GM18498 (cell line): ENCODE measurements around the gene MB21D2.

Source experiments
- ATAC-seq: cut with Tn5 transposase; IDR thresholded peaks from one replicate; pipeline ENCODE4 v1.9.1; 2021; ENCODE audit warnings: mild to moderate bottlenecking, moderate library complexity; ENCODE audit not compliant: unreplicated experiment

The MB21D2 gene

DNA sequence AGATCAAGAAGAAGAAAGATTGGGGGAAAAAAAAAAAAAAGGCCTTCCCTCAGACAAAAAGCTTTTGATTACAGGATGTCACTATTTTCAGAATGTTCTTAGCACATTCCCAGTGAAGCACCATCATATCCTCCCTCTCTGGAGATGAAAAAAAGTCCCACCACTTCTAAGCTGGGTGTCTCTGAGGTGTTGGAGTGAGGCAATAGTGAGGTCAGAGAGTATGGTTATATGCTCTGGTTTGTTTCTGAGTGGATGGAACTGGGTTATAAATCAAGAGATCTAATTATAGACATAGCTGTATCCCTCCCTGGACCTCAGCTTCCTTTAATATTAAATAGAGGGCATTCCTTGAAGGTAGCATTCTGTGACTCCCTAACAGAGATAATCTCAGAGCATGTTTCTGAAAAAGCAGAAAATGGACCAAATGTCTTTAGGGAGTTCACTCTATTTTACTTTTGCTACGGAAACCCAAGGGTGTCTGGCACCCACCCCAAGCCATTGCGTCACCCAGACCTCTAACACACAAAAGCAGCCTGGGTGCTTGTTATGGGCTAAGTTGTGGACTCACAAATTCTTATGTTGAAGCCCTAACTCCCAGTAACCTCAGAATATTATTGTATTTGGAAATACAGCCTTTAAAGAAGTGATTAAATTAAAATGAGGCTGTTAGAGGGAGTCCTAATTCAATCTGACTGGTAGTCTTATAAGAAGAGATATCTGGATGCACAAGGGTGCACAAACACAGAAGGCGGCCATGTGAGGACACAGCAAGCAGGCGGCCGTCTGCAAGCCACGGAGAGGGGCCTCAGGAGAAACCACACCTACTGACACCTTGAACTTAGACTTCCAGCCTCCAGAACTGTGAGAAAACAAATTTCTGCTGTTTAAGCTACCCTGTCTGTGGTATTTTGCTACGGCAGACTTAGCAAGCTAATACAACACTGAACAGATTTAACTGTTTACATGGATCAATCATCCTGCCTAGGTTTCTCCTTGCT is 81.5 kb downstream of the MB21D2 start:
- no peak for ATAC-seq

DNA sequence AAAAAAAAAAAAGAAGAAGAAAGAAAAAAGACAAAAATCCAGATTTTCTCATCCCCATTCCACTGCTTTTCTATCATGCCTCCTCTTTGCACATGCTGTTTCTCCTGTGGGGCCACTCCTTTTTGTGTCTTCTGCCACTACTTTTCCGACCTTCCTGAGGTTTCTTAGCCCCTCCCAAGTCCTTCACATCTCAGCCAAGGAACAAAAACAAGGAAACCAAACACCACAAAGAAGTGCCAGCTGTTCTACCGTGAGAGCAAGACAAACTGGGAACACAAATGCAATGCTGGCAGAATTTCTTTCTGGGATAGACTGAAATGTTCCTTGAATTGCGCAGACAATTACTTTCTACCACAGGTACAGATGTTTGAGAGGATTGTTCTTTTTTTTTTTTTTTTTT is 83.2 kb downstream of the MB21D2 start:
- no peak for ATAC-seq

DNA sequence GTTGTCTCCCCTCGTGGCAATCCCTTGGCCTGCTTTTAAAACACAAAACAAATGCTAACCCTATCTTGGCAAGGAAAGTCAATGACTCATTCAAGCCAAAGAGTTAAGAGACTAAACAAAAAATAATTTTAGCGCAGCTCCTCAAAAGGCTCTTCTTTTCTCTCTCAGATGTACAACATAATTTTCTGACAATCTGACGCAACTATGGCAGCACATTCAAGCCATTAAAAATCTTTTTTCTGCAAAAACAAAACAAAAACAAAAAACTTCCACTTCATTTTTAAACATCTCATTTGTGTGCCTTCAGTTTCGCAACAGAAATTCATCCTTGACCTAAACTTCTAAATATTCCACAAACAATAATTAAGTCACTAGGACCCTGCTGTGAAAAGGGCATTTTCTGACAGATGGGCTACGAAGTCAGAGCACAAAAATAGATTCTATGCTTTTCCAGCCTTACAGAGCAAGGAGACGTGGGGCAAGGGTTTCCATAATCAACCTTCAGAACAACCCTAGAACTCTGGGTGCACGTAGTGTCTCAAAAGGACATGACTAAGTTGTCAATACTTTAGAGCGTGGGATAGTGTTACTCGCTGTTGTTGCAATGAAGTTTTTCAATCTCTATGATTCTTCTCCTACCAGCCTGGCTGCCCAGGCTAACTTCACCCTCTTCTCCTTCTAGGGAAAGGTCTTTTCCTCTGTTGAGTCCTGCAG is 84.3 kb downstream of the MB21D2 start:
- no peak for ATAC-seq

DNA sequence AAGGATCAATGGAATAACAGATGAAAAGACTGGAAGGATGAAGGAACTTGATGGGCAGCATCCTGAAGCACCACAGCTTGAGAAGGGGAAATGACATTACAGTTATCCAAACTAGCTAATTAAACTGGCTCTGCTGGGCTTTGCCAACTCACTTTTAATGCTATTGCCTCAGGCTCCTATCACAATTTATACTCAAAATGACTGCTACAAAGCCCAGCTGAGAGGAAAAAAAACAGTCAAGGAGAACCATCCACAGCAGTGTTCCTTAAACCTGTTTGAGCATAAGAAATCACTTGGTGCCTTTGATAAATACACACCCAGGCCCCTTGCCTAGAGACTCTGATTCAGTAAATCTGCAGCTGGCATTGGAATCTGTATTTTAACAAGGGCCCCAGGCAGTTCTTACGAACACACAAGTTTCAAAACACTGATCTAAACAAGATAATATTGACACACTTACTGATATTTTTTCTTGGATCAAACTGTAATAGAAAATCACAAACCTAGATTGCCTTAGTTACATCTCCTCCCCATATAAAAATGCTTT is 85.8 kb downstream of the MB21D2 start:
- no peak for ATAC-seq

DNA sequence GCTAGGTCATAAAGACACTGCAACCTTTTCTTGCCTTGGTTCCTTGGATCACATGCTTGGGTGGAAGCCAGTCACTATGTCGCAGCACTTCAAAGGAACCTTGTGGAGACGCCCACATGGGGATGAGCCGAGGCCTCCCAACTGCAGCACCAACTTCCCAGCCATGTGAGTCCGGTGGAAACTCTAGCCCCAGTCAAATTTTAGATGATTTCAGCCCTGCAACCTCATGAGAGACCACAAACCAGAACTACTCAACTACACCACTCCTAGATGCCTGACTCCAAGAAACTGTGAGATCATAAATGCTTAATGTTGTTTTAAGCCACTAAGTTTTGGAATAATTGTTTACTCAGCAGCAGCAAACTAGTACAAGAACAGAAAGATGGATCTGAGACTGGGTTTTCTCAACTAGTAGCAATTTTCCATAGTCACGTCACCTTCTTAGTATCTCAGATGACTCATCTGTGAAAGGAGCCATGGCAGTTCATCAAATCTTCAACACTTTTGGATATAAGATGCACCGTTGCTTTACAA is 86.5 kb downstream of the MB21D2 start:
- peak; percentile 50 for ATAC-seq

DNA sequence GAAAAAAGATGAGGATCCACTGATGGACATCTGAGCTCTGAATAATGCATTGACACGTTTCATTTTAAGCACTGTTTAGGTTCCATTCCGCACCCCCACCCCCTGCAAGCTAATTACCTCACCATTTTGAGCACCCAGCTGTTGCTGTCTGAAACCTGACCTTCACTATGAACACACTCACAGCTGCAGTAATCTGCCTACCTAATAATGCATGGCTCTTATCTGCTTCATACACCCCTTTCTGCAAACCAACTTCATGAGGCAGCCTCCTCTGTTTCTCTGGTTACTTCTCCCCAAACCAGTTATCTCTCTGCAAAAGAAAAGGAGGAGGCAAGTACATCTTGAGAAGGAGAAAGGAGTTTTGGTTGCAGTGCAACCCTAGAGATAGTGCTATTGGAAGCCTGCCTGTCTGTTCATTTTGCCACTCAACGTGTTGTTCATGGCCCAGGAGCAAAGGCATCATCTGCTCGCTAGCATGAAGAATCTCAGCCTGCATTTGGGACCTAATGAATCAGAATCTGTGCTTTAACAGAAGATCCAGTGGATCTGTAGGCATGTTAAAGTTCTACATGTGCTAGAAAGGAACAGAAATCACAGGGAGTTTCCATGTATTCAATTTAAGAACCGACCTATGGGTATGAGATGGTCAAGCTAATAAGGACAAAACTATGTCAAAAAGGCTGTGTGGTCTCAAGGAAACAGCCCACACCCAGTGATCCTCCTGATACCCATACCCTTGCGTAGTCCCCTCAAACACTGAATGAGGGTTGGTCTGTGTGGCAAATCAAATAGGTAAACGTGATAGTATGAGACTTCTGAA is 87.2 kb downstream of the MB21D2 start:
- peak; percentile 60 for ATAC-seq

DNA sequence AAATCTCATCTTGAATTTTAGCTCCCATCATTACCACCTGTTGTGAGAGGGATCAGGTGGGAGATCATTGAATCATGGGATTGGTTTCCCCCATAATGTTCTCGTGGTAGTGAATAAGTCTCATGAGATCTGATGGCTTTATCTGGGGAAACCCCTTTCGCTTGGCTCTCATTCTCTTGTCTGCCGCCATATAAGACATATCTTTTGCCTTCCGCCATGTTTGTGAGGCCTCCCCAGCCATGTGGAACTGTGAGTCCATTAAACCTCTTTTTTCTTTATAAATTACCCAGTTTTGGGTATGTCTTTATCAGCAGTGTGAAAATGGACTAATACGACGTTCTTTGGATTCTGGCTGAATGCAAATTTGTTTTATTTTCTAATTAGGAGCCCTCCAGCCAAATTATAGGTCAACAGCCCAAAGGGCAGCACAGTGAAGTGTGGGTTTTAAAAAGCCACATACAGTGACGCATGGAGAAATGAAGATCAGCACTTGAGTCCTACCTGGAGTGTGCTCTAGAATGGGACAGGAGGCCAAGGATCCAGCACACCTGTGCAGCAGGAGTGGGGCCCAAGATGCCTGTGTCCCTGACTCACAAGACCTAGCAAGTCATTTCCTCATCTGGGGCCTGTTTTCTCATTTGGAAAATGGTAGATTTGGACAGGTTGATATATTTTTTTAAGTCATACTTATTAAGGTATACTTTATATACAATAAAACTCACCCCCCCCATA is 89.6 kb downstream of the MB21D2 start:
- ATAC-seq, result no peak

DNA sequence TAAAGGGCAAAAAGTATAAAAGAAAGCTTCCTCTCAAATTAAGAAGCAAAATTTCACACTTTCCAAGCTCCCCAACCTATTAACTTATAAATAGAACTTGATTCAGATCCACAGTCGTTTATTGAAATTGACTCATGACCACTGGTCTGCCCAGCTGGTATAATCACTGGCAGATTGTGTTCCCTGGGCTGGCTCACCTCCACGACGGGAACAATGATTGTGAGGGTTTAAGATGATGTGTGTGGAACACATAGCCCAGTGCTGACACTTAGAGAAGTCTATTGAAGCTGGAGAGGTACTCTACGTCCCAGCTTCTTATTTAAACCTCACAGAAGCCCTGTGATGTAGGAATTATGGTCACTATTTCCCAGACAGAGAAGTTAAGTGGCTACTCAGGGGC is 90.4 kb downstream of the MB21D2 start:
- no peak for ATAC-seq

DNA sequence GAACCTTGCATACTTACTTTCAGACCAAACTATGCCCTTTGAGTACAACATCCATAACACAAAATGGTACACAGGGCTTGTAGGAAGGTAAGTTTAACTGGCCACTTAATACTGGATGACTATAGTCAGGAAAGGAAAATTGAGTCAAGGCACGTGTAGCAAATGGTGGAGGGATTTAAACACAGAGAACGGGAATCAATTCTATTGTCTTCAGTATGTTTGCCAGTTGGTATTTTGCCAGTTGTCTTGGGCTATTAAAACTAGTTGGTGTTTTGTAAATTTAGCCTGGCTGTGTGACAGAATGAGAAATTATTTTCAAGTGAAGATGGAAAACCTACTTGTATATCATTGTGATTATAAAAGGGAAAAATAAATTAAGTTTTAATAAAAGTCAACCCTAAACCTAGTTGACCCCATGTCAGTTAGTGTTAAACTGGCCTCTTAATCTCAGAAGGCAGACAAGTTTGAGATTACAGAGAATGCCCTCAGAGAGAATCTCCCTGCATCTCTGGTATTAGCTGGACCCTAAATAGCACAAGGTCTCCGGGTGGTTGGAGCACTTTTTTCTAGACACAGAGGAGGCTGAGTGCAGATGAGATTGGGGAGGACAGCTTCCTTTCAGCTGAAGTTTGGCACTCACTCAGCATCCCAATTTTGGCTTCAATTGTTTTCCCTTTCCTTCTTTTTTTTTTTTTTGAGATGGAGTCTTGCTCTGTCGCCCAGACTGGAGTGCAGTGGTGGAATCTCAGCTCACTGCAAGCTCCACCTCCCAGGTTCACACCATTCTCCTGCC is 91.2 kb downstream of the MB21D2 start:
- ATAC-seq, result no peak

DNA sequence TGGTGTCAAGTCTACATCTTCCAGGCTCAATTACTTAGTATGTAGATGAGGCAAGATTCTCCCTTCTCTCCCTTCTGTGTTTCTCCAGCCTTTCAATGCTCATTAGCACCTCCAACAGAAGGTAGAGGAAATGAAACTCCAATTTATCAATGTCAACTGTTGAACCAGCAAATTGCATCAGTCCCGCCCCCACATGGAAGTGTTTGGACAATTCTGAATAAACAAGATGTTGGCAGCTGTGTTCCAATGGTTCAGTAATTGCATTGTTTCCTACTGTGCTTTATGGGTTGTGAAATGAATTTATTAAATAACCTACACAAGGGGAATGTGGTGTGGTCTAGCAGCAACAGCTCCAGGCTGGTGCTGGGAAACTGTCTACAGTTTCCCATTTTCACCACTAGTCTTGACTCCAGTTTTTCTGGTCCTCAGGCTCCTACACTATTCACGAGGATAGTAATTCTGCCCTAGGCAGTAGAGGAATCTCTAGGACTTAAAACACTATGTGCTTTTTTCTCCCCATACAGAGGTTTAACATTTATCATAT is 91.9 kb downstream of the MB21D2 start:
- ATAC-seq, result peak; percentile 57

DNA sequence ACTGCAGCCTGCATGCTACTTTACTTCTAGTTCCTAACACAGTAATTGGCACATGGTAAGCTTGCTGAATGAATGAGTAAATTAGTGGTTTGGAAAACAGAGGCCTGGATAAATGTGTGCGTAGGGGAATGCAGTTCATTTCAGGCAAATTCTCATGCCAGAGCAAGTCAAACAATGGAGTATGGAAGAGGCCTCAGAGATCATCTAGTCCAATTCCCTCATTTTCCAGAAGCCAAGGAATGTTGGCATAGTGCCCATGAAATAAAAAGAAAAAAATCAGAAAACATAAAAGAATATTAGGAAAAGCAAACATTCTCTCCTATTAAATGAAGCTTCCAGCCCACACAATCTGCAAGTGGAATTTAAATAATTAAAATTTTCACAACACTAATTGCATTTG is 92.4 kb downstream of the MB21D2 start:
- ATAC-seq, result no peak

DNA sequence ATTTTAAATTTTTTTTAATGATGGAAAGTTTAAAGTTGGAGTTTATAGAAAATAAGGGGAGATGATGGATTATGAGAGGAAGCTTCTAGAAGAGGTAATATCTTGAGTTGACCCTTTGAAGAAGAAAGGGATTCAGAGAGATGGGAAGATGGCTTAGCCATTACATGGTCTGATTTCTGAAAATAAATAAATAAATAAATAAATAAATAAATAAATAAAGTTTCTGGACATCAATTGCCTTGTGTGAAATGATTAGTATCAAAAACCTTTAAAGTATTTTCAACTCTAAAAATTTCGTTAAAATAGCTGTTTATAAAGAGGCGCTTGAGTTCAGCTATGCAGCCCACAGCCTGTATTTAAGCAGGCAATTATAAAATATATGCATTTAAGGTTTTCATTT is 93.3 kb downstream of the MB21D2 start:
- no peak for ATAC-seq

DNA sequence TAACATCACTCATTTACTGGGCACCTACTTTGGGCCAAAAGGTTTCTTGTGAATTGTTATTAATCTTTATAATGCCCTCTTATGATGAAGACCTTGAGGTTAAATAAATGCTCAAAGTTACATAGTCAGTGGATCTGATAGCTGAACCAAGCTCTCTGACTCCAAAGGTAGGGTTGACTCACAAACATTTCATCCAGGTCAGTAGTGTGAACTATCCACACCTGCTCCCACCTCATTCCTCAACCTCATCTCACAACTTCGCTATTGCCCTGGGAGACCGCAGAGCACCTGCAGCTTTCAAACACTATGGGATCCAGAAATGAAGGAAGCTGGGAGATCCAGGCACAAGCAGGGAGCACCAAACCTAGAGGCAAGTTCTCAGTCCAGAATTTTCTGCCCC is 96.5 kb downstream of the MB21D2 start:
- no peak for ATAC-seq

DNA sequence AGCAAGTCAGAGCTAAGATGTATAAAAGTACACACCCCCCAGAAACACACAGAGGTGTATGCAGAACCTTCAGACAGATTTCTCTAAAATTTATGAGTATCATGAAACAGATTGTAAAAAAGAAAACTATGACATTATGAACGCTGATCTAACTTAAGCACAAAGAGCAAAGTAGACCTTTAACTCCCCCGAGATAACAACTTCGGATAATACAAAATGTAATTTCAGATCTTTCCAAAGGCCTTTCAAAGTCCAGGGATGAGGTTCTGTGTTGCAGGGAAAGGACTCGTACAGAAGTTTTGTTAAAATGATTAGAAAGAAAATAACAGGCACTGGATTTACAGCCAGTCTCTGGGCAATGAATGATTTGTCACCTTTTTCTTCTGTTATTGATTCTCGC is 97.5 kb downstream of the MB21D2 start:
- no peak for ATAC-seq

DNA sequence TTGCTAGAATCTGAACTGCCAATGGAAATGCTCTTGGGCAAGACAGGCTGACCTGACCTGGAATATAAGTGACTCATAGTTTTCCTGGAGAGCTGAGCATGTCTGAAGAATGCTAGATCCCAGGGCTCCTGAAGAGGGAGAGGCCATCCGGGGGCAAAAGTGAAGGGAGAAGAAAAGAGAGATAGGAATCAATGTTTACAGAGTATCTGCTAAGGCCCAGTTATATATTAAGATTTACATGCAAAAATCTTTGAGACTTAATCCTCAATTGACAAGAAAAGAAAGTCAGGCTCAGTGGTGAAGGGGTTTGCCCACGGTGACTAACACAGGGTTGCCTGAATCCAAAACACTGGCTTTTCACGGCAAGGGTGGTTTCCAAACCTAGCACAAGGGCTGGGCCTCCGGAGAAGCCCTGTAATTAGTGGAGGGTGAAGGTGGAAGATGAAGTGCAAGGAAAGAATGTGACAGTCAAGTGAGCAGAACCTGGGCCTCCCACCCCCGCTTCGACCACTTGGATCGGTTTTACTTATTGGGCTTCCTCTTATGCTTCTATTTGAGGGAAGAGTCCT is 98.6 kb downstream of the MB21D2 start:
- peak; percentile 58 for ATAC-seq

DNA sequence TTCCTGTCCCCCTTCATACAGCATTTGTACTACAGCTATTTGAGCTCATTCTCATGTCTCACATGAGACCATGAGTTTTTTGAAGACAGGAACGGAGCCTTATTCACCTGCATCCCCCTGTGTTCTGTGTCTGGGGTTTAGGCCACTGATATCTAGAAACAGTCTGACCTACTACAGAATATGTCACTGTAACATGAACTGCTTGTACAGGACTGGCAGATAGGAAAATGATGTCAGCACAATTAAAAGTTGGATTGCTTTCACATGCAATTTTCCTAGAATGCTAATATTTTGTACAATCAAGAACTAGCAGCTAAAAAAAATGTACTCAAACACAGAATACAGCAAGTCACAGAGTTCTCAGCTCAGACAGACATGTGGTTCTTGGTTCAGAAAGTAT is 99.5 kb downstream of the MB21D2 start:
- ATAC-seq, result no peak

DNA sequence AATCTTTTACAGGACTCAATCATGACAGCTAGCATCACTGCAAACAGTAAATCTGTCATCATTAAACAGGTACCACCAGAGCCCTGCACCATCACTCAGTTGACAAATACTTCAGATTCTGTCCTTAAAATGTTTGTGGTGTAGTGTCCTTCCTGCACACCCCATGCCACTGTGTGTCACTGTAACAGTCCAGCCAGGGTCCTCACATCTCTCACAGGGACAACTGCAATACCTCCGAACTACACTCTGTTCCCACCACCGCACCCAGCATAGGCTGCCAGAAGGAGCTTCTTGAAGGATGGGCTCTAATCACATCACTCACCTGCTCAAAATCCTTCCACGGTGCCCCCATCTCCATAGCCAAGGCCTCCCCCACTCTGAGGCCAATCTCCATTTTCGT is 100.2 kb downstream of the MB21D2 start:
- no peak for ATAC-seq

DNA sequence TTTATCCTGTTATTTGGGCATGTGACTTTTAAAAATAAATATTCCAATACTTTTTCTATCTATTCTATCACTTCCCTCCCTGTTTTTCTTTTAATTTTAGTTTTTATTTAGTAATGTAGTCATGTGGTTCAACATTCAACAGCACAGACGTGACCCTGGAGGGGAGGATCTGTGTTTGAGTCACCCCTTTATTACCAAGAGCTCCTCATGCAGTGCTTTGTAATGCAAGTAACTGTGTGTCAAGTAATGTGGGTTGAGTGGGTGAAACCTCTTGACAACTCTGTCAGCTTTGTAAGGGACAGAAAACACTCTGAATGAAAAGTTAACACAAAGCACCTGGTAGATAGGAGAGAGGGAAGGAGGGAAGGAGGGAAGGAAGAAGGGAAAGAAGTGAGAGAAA is 100.6 kb downstream of the MB21D2 start:
- peak; percentile 42 for ATAC-seq

DNA sequence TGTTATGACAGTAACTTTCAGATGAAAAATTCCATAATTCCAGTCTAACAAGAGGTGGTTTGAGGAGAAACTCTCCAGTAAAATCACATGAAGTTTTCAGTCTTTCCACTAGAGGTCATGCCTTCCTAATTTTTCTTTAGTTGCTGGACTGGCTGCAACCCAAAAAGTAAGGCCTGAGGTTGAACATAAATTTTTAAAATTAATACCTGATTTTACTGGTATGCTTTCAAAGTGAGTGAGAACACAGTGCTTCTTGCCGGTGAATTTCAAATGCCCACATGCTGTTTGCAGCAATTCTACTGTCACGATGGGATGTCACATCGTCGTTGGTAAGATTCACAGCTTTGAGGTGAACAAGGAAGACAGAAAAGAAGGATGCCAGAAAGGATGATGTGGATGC is 101.3 kb downstream of the MB21D2 start:
- no peak for ATAC-seq
